ENCODE measurements around the gene ATPAF1. TPM values are rescaled to one million over a fixed set of nuclear protein-coding genes. Genes with fewer than 3 reads are reported as not detected.
"Not testable (repeated sequence)": the region's sequence is repeated elsewhere in the genome, so short reads cannot be mapped to it uniquely, and the experiment has no call there.

ATPAF1 gene
- total and polyA plus RNA-seq, 8 donors: 32.6 to 88.8 (median 39.3) TPM

DNA sequence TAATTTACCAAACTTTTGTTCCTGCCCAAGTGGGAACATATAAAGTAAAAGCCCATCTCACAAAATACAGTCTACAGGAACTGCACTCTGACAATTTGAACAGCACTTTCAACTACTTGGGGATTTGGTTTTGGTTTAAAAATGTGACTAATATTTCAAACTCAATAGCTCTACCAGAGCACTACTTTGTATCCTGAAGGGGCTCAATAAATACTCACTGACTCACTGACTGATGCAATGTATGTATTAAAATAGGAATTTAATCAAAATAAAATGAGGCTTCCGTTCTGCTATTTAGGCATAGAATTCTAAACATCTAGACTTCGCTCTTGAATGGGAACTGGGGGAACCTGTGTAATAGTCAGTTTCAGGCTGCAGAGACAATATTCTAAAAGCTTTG, 28.9 kb upstream of the ATPAF1 start:
- H3K36me3 ChIP-seq: peaks cover 16 to 77% (median 66%) of the 10 kb centered on the region in 4 donors
- intact Hi-C loops (cut with DNase I; ENCODE audit: low total_unique reads): no loop called here
- peaks cover 7 to 32% (median 18%) of the 10 kb centered on the region in 4 donors for H3K4me1 ChIP-seq
- TF ChIP-seq, protein P1, sequence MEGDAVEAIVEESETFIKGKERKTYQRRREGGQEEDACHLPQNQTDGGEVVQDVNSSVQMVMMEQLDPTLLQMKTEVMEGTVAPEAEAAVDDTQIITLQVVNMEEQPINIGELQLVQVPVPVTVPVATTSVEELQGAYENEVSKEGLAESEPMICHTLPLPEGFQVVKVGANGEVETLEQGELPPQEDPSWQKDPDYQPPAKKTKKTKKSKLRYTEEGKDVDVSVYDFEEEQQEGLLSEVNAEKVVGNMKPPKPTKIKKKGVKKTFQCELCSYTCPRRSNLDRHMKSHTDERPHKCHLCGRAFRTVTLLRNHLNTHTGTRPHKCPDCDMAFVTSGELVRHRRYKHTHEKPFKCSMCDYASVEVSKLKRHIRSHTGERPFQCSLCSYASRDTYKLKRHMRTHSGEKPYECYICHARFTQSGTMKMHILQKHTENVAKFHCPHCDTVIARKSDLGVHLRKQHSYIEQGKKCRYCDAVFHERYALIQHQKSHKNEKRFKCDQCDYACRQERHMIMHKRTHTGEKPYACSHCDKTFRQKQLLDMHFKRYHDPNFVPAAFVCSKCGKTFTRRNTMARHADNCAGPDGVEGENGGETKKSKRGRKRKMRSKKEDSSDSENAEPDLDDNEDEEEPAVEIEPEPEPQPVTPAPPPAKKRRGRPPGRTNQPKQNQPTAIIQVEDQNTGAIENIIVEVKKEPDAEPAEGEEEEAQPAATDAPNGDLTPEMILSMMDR (IDR thresholded peaks at IDR 0.05): no peak
- TF ChIP-seq POLR2A (IDR thresholded peaks at IDR 0.05): no peak
- no peak for TF ChIP-seq EP300 (IDR thresholded peaks at IDR 0.05)
- TF ChIP-seq POLR2AphosphoS5 (IDR thresholded peaks at IDR 0.05): no peak
- no peak overlapping the region for H3K4me3 ChIP-seq
- H3K27me3 ChIP-seq: no peaks in the 10 kb centered on the region
- H3K27ac ChIP-seq: no peak overlapping the region
- DNase-seq: no peak
- WGBS, 5 donors: 91 to 97% (median 94%) methylated on average over 2 of the region's 2 CpGs
- H3K9me3 ChIP-seq: no peaks in the 10 kb centered on the region

DNA sequence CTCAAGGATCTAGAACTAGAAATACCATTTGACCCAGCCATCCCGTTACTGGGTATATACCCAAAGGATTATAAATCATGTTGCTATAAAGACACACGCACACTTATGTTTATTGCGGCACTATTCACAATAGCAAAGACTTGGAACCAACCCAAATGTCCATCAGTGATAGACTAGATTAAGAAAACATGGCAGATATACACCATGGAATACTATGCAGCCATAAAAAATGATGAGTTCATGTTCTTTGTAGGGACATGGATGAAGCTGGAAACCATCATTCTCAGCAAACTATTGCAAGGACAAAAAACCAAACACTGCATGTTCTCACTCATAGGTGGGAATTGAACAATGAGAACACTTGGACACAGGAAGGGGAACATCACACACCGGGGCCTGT, 26.5 kb upstream of the ATPAF1 start:
- H3K27ac ChIP-seq; H3K27me3 ChIP-seq; H3K9me3 ChIP-seq; H3K4me3 ChIP-seq; intact Hi-C loops (cut with DNase I; ENCODE audit: low total_unique reads); DNase-seq: not testable (repeated sequence)
- WGBS, 5 donors: 89 to 100% (median 95%) methylated on average over 4 of the region's 4 CpGs
- peaks cover 37 to 83% (median 75%) of the 10 kb centered on the region in 4 donors for H3K36me3 ChIP-seq
- peaks cover 0 to 35% (median 10%) of the 10 kb centered on the region in 4 donors for H3K4me1 ChIP-seq

DNA sequence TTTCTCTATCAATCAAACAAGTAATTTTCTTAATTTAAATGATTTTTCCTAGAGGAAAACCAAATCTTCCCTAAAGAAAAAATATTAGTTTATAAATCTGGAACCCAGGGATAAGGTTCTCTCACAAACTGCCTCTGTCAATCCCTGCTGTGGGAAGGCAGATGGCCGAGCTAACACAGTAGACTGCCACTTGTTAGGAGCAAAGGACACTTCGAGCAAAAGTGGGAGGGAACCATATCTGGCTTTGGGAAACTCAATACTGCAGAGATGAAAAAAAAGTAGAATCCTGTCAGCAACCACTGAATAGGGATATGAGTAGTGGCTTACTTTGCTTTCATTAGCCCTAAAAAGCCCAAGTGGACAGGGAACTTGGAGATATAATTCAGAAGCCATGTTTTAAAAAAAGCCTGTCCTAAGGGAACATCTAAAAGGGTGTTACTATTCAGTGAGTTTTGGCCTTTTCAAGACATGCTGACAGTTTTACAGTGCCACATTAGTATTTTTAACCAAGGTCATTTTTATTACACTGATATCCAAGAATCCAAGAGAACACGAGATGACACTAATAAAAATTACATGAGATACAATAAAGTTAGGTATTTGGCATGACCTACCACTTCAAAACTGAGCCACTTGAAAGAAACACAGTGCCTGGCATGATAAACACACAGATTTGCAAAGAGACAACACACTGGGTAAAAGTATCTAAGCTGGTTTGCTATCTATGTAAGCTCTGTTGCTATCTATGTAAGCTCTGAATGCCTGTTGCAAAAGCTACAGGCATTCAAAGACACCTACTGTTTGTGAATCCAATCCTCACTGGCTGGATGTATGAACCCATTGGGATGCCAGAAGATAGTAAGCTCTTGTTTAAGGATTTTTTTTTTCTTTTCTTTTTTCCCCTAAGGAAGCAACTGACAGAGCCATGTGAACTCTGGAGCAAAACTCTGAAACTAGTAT, 24.9 kb upstream of the ATPAF1 start:
- no peaks in the 10 kb centered on the region for H3K27me3 ChIP-seq
- H3K36me3 ChIP-seq: peaks cover 49 to 85% (median 77%) of the 10 kb centered on the region in 4 donors
- peaks cover 9 to 46% (median 20%) of the 10 kb centered on the region in 4 donors for H3K4me1 ChIP-seq
- WGBS, 5 donors: 28 to 81% (median 64%) methylated on average over 3 of the region's 3 CpGs
- DNase-seq: no peak
- no peaks in the 10 kb centered on the region for H3K9me3 ChIP-seq
- H3K4me3 ChIP-seq: no peak overlapping the region
- TF ChIP-seq, protein P1 (IDR thresholded peaks at IDR 0.05): no peak
- TF ChIP-seq EP300 (IDR thresholded peaks at IDR 0.05): no peak
- no peak for TF ChIP-seq POLR2A (IDR thresholded peaks at IDR 0.05)
- TF ChIP-seq POLR2AphosphoS5 (IDR thresholded peaks at IDR 0.05): no peak
- no peak overlapping the region for H3K27ac ChIP-seq
- intact Hi-C loops (cut with DNase I; ENCODE audit: low total_unique reads): no loop called here

DNA sequence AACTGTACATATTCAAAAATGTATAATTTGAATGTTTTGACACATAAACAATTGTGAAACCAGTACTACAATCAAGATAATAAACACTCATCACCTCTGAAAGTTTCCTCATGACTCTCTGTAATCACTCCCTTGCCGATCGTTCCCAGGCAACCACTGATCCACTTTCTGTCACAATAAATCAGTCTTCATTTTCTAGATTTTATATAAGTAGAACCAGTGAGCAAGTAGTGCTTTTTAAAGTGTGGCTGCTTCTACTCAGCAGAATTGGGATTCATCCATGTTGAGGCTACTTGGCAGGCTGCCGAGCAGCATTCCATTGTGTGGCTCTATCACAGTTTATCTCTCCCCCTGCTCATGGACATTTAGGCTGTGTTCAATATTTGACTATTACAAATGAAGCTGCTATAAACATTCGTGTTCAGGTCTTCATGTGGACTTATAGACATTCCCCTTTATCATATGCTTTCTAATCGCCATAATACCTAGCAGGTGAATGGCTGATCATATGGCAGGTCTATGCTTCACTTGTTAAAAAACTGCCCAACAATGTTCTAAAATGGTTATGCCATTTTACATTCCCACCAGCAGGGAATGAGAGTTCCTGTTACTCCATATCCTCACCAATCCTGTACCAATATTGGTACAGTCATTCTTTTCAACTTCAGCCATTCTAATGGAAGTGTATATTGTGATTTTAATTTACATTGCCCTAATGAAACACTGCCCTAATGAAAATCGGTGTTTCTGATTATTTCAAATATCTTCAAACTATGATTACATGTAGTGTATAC, 24.0 kb upstream of the ATPAF1 start:
- 54 to 71% (median 59%) methylated on average over 6 of the region's 6 CpGs for WGBS, 5 donors
- intact Hi-C loops (cut with DNase I; ENCODE audit: low total_unique reads): no loop called here
- Histone ChIP-seq H3K4me3 (no peak overlapping the region), H3K9me3 (no peaks in the 10 kb centered on the region), H3K36me3 (peaks cover 49 to 85% (median 77%) of the 10 kb centered on the region in 4 donors), H3K4me1 (peaks cover 15 to 49% (median 28%) of the 10 kb centered on the region in 4 donors), H3K27me3 (no peaks in the 10 kb centered on the region), H3K27ac (no peak overlapping the region)
- no peak for DNase-seq
- TF ChIP-seq POLR2AphosphoS5 (IDR thresholded peaks at IDR 0.05) (no peak), EP300 (IDR thresholded peaks at IDR 0.05) (no peak), POLR2A (IDR thresholded peaks at IDR 0.05) (no peak)
- TF ChIP-seq, protein P1 (IDR thresholded peaks at IDR 0.05): no peak

All from stomach (tissue), 9 donors.